Psoas muscle (tissue), 8 donors: ENCODE data around the gene CLEC4M. TPM values are rescaled to one million over a fixed set of nuclear protein-coding genes. Genes with fewer than 3 reads are reported as not detected.

ENCODE experiments used
- ATAC-seq, 4 donors: fragments of 200-7000 bp; cut with Tn5 transposase; one replicate each; pipeline ENCODE4 v1.9.1; 2020; ENCODE audit warnings: moderate library complexity in 3 of 4, mild to moderate bottlenecking in 2 of 4
- DNase-seq, 2 donors: peaks; one replicate each; pipeline ENCODE4 v3.0.0-alpha.2; 2020
- H3K27ac ChIP-seq: fragments of 200-600 bp; one replicate; pipeline ENCODE4 v1.8.0; 2022
- H3K27me3 ChIP-seq, 3 donors: fragments of 200-600 bp in 1 of 3; one replicate each; pipeline versions ENCODE4 v1.6.1 to v1.8.0; 2013 to 2022; ENCODE audit warnings: low read length in 2 of 3, mild to moderate bottlenecking in 2 of 3, moderate library complexity in 1 of 3; ENCODE audit not compliant: insufficient read depth in 3 of 3
- H3K36me3 ChIP-seq, 2 donors: fragments of 200-600 bp in 1 of 2; one replicate each; pipeline versions ENCODE4 v1.6.1 to v1.8.0; 2013 to 2022; ENCODE audit warnings: low read depth in 1 of 2, mild to moderate bottlenecking in 1 of 2, moderate library complexity in 1 of 2; ENCODE audit not compliant: insufficient read depth in 1 of 2
- H3K4me1 ChIP-seq: fragments of 200-600 bp; one replicate; pipeline ENCODE4 v1.8.0; 2022
- H3K4me3 ChIP-seq: fragments of 200-600 bp; one replicate; pipeline ENCODE4 v1.8.0; 2022; ENCODE audit warnings: mild to moderate bottlenecking
- H3K9me3 ChIP-seq: fragments of 200-600 bp; one replicate; pipeline ENCODE4 v1.8.0; 2022
- CTCF ChIP-seq: fragments of 200-600 bp; IDR thresholded peaks from one replicate; pipeline ENCODE4 v1.8.0; 2022; ENCODE audit warnings: antibody characterized with exemption
- WGBS, 3 donors: extraction: QIAGEN DNeasy Blood & Tissue Kit; methylation state at CpG; one replicate each; pipeline versions ENCODE4 v1.1.6 to v1.1.7; 2013; 5-methylcytosine and 5-hydroxymethylcytosine counted together
- intact Hi-C, 2 donors: fragments of 100-400 bp; cut with DNase I; formaldehyde crosslinking; loops; one replicate each; pipeline versions ENCODE4 v1.11.0 to v1.14.2; 2022
- polyA plus RNA-seq, 3 donors: library from polyadenylated mRNA; stranded (reverse); fragments of 200-250 nt; gene quantifications; one replicate each; pipeline ENCODE4 v1.2.3, GENCODE V29; 2013
- total RNA-seq, 4 donors: library from RNA; stranded (reverse); fragmentation: NEBNext Ultra II Directional in 2 of 4; extraction: Animal tissue kit (Norgen Biotek cat#: 25700) in 2 of 4; gene quantifications; one replicate each; pipeline versions ENCODE4 v1.2.1 to v1.2.4, GENCODE V29; 2021 to 2023
- donor health status: healthy with polysubstance abuse.
- donor health status: DM: no; HTN: no; CAD: no; lungs with moderate emphysema.
- donor health status: Bipolar disorder and iron deficiency.
- donor health status: healthy.
- donor health status: DM: yes; HTN: yes; CAD: no.
- donor health status: DM: no; HTN: no; CAD: no.
- donor health status: DM: no; HTN: no; CAD: no.
- donor health status: DM: yes; HTN: yes; CAD: no.

Gene CLEC4M
- total and polyA plus RNA-seq, 7 donors, result not detected

GRCh38 chr19:7781157-7781556 is 18.1 kb downstream of the CLEC4M start:
- WGBS, 3 donors, result 26 to 27% (median 27%) methylated on average over 12 of the region's 12 CpGs
- TF ChIP-seq CTCF, result no peak

GRCh38 chr19:7783991-7784423 is 21.0 kb downstream of the CLEC4M start:
- Histone ChIP-seq H3K4me1 (no peaks in the 10 kb centered on the region), H3K27ac (no peak overlapping the region), H3K9me3 (no peaks in the 10 kb centered on the region), H3K36me3 (no peaks in the 10 kb centered on the region), H3K4me3 (no peak overlapping the region), H3K27me3 (peaks cover 0 to 27% (median 2%) of the 10 kb centered on the region in 3 donors)
- no peak for DNase-seq
- TF ChIP-seq CTCF, result no peak
- WGBS, 3 donors, result 20 to 28% (median 21%) methylated on average over 8 of the region's 8 CpGs
- intact Hi-C loops, result no loop called here
- ATAC-seq, result no peak

More at GRCh38 chr19:7781157-7781556, 18.1 kb downstream of the CLEC4M start:
- ATAC-seq (no peak), DNase-seq (no peak)
- H3K4me1 ChIP-seq, result no peaks in the 10 kb centered on the region
- H3K9me3 ChIP-seq, result no peaks in the 10 kb centered on the region
- no peak overlapping the region for H3K4me3 ChIP-seq
- H3K36me3 ChIP-seq, result no peaks in the 10 kb centered on the region
- intact Hi-C loops, result no loop called here
- peaks cover 0 to 10% (median 2%) of the 10 kb centered on the region in 3 donors for H3K27me3 ChIP-seq
- H3K27ac ChIP-seq, result no peak overlapping the region

DNA sequence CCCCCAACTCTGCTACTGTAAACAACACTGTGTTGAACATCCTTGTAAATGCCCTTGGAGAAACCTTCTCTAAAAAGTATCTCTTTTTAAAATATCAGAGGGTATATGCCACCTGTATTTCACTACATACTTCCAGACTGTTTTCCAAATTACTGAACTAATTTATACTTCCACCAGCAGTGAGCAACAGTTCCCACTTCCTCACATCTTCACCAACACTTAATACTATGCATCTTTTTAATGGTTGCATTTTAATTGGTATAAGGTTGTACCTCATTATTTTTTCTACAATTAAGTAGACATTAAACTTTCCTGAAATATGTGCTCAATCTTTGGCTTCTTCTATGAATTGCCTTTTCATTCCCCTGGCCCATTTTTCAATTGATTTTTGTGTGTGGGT is 21.8 kb downstream of the CLEC4M start:
- no peak for TF ChIP-seq CTCF
- DNase-seq, result no peak
- intact Hi-C loops, result no loop called here
- no peaks in the 10 kb centered on the region for H3K9me3 ChIP-seq
- no peak for ATAC-seq
- H3K4me3 ChIP-seq, result no peak overlapping the region
- H3K36me3 ChIP-seq, result no peaks in the 10 kb centered on the region
- H3K4me1 ChIP-seq, result no peaks in the 10 kb centered on the region
- H3K27ac ChIP-seq, result no peak overlapping the region
- peaks cover 0 to 36% (median 2%) of the 10 kb centered on the region in 3 donors for H3K27me3 ChIP-seq

- Histone ChIP-seq H3K27me3 (peaks cover 0 to 42% (median 4%) of the 10 kb centered on the region in 3 donors), H3K36me3 (no peaks in the 10 kb centered on the region), H3K27ac (no peak overlapping the region), H3K4me3 (peak overlapping the region; percentile 36), H3K9me3 (no peaks in the 10 kb centered on the region), H3K4me1 (no peaks in the 10 kb centered on the region)
- WGBS, 3 donors, result 8 to 14% (median 10%) methylated on average over 10 of the region's 10 CpGs
- ATAC-seq (no peak), DNase-seq (peak in 1 of 2 donors; percentile 27)
- no peak for TF ChIP-seq CTCF
- intact Hi-C loops, result no loop called here
Measured at GRCh38 chr19:7787141-7787540, 24.1 kb downstream of the CLEC4M start.

DNA sequence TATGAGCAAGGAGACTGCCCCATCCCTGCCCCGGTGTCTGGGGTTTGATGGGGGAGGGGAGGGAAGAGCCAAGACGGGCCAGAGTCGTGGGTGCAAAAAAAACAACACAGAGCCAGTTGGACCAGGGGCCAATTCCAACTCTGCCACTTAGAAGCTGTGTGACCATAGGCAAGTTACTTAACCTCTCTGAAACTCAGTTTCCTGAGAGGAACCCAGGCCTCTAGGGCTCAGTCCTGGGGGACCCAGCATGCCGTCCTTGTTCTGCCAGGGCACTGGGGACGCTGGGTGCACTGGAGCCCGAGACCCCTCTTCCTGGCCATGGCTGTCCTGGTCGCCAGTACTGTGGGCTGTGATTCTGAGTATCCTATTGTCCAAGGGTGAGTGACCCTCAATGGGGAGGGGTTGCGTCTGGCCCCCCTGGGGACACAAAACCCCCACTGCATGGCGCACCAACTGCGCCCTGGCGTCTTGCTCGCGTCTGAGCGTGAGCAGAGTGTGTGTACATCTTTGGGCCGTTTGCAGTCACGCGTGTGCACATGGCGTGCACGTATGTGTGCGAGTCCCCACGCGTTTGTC is 24.6 kb downstream of the CLEC4M start:
- Histone ChIP-seq H3K4me3 (peak overlapping the region; percentile 36), H3K9me3 (no peaks in the 10 kb centered on the region), H3K36me3 (no peaks in the 10 kb centered on the region), H3K27ac (no peak overlapping the region), H3K4me1 (no peaks in the 10 kb centered on the region), H3K27me3 (peaks cover 0 to 42% (median 4%) of the 10 kb centered on the region in 3 donors)
- no peak for TF ChIP-seq CTCF
- 8 to 12% (median 12%) methylated on average over 22 of the region's 22 CpGs for WGBS, 3 donors
- DNase-seq (no peak), ATAC-seq (no peak)
- intact Hi-C loops, result no loop called here
